ENCODE data around the gene SFSWAP.

DNA sequence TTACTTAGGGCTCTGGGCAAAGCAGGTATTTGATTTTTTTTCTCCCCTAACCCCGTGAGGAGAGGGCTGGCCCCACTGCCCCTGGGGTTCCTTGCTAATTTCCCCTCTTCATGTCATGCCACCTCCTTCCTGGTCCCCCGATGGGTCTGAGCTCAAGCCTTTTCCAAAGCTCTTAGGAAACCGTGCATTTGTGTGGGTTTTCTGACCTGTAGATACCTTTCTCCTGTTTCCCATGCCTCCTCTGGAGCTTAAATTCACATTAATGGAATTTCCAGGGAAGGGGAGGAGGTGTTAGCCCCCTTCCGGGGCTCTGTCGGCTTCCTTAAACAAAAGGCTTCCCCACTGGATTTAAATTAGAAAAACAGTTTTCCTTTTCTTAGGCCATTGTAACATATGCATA is 12.6 kb downstream of the SFSWAP start:
- no peak for TF ChIP-seq POLR2A (IDR thresholded peaks at IDR 0.05)
- TF ChIP-seq, protein P1, sequence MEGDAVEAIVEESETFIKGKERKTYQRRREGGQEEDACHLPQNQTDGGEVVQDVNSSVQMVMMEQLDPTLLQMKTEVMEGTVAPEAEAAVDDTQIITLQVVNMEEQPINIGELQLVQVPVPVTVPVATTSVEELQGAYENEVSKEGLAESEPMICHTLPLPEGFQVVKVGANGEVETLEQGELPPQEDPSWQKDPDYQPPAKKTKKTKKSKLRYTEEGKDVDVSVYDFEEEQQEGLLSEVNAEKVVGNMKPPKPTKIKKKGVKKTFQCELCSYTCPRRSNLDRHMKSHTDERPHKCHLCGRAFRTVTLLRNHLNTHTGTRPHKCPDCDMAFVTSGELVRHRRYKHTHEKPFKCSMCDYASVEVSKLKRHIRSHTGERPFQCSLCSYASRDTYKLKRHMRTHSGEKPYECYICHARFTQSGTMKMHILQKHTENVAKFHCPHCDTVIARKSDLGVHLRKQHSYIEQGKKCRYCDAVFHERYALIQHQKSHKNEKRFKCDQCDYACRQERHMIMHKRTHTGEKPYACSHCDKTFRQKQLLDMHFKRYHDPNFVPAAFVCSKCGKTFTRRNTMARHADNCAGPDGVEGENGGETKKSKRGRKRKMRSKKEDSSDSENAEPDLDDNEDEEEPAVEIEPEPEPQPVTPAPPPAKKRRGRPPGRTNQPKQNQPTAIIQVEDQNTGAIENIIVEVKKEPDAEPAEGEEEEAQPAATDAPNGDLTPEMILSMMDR (IDR thresholded peaks at IDR 0.05) = no peak
